Measurements from ENCODE around the gene ZBTB2. TPM values are rescaled to one million over a fixed set of nuclear protein-coding genes. Genes with fewer than 3 reads are reported as not detected.

The ZBTB2 gene
- total and polyA plus RNA-seq, 2 of the 4 experiments (the other 2 are of a cell fraction), result 11.8 to 17.7 TPM

DNA sequence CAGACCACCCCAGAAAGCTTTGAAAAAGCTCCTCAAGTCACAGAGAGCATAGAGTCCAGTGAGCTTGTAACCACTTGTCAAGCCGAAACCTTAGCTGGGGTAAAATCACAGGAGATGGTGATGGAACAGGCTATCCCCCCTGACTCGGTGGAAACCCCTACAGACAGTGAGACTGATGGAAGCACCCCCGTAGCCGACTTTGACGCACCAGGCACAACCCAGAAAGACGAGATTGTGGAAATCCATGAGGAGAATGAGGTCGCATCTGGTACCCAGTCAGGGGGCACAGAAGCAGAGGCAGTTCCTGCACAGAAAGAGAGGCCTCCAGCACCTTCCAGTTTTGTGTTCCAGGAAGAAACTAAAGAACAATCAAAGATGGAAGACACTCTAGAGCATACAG is 39.6 kb downstream of the ZBTB2 start:
- POLR2A ChIA-PET (ENCODE audit: unreplicated experiment), result no interaction called here
- H3K27ac ChIP-seq (ENCODE audit: insufficient read depth, low read length), result no peak overlapping the region
- no peak overlapping the region for H2AK9ac ChIP-seq (replicated peaks; ENCODE audit: low read depth, low read length, poor library complexity)
- H3K79me1 ChIP-seq (ENCODE audit: low read depth in 1 of 2, low read length in 2 of 2), result peaks cover 3 to 6% of the 10 kb centered on the region in 2 experiments; a peak in 3 of 4 replicates
- H3K36me3 ChIP-seq (ENCODE audit: control insufficient read depth, insufficient read depth, low read length), result peaks cover 41% of the 10 kb centered on the region
- ATAC-seq (ENCODE audit: low read depth) (no peak), DNase-seq (no peak)
- H3K9ac ChIP-seq (ENCODE audit: low read depth, low read length), result no peak overlapping the region
- H3K27me3 ChIP-seq (ENCODE audit: control insufficient read depth, insufficient read depth, low read length), result no peaks in the 10 kb centered on the region
- BruUV-seq (replicated peaks), result no TSS peak
- no peak overlapping the region for H3K14ac ChIP-seq (replicated peaks; ENCODE audit: low read depth, low read length)
- H2BK5ac ChIP-seq (ENCODE audit: low read depth, low read length, poor library complexity, severe bottlenecking), result no peak overlapping the region
- CTCF ChIA-PET, result interaction anchor here (1.0 kb wide), 1 partner anchor 337 kb away, joined by 3 read pairs; no protein-coding TSS in a partner anchor
- no peak overlapping the region for H2AFZ ChIP-seq (replicated peaks; ENCODE audit: low read length, poor library complexity)
- no peak overlapping the region for H4K91ac ChIP-seq (ENCODE audit: insufficient read depth, low read depth, low read length)
- no peaks in the 10 kb centered on the region for H3K4me1 ChIP-seq (ENCODE audit: control insufficient read depth, insufficient read depth, low read length)
- H3K23ac ChIP-seq (ENCODE audit: low read depth, low read length), result no peak overlapping the region
- H2BK120ac ChIP-seq (ENCODE audit: low read depth, low read length), result no peak overlapping the region
- H4K8ac ChIP-seq (ENCODE audit: low read depth in 2 of 2, low read length in 2 of 2), result no peak overlapping the region
- WGBS, 2 experiments (ENCODE audit: extremely low coverage in 2 of 2, insufficient read length in 1 of 2), result 100% methylated on average over 3 of the region's 7 CpGs; no CpG with 5 or more reads in 1 of the 2 experiments
- H2BK15ac ChIP-seq (ENCODE audit: low read depth, low read length), result no peak overlapping the region
- no peak for TF ChIP-seq CEBPB (IDR thresholded peaks at IDR 0.05; ENCODE audit: low read depth, low read length)
- TF ChIP-seq RFX5 (IDR thresholded peaks at IDR 0.05; ENCODE audit: low read depth, low read length), result no peak
- TF ChIP-seq CHD1 (IDR thresholded peaks at IDR 0.05; ENCODE audit: low read depth, low read length), result no peak
- no peak for TF ChIP-seq POLR2A (IDR thresholded peaks at IDR 0.05; ENCODE audit: low read depth, low read length)
- no peak for TF ChIP-seq RCOR1 (IDR thresholded peaks at IDR 0.05; ENCODE audit: insufficient replicate concordance, low read length)
- no peak for TF ChIP-seq NFE2L2 (IDR thresholded peaks at IDR 0.05; ENCODE audit: low read depth, low read length)
- TF ChIP-seq BHLHE40 (IDR thresholded peaks at IDR 0.05; ENCODE audit: low read depth, low read length), result no peak
- TF ChIP-seq, protein P1, sequence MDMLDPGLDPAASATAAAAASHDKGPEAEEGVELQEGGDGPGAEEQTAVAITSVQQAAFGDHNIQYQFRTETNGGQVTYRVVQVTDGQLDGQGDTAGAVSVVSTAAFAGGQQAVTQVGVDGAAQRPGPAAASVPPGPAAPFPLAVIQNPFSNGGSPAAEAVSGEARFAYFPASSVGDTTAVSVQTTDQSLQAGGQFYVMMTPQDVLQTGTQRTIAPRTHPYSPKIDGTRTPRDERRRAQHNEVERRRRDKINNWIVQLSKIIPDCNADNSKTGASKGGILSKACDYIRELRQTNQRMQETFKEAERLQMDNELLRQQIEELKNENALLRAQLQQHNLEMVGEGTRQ (IDR thresholded peaks at IDR 0.05; ENCODE audit: low read depth, low read length), result no peak
- no peak for TF ChIP-seq MAZ (IDR thresholded peaks at IDR 0.05; ENCODE audit: borderline replicate concordance, low read depth, low read length)
- TF ChIP-seq MXI1 (IDR thresholded peaks at IDR 0.05; ENCODE audit: borderline replicate concordance, low read depth, low read length), result no peak
- TF ChIP-seq FOS (IDR thresholded peaks at IDR 0.05; ENCODE audit: low read depth, low read length), result no peak
- TF ChIP-seq, protein P2, sequence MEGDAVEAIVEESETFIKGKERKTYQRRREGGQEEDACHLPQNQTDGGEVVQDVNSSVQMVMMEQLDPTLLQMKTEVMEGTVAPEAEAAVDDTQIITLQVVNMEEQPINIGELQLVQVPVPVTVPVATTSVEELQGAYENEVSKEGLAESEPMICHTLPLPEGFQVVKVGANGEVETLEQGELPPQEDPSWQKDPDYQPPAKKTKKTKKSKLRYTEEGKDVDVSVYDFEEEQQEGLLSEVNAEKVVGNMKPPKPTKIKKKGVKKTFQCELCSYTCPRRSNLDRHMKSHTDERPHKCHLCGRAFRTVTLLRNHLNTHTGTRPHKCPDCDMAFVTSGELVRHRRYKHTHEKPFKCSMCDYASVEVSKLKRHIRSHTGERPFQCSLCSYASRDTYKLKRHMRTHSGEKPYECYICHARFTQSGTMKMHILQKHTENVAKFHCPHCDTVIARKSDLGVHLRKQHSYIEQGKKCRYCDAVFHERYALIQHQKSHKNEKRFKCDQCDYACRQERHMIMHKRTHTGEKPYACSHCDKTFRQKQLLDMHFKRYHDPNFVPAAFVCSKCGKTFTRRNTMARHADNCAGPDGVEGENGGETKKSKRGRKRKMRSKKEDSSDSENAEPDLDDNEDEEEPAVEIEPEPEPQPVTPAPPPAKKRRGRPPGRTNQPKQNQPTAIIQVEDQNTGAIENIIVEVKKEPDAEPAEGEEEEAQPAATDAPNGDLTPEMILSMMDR (conservative IDR thresholded peaks at IDR 0.05; ENCODE audit: low read depth, low read length), result no peak
- no peak for TF ChIP-seq SMC3 (IDR thresholded peaks at IDR 0.05; ENCODE audit: low read depth, low read length)
- TF ChIP-seq, protein P3, sequence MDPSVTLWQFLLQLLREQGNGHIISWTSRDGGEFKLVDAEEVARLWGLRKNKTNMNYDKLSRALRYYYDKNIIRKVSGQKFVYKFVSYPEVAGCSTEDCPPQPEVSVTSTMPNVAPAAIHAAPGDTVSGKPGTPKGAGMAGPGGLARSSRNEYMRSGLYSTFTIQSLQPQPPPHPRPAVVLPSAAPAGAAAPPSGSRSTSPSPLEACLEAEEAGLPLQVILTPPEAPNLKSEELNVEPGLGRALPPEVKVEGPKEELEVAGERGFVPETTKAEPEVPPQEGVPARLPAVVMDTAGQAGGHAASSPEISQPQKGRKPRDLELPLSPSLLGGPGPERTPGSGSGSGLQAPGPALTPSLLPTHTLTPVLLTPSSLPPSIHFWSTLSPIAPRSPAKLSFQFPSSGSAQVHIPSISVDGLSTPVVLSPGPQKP (IDR thresholded peaks at IDR 0.05; ENCODE audit: borderline replicate concordance, low read depth, low read length), result no peak
- TF ChIP-seq MAFK (IDR thresholded peaks at IDR 0.05; ENCODE audit: low read depth, low read length), result no peak
- no peak for TF ChIP-seq RAD21 (IDR thresholded peaks at IDR 0.05; ENCODE audit: low read length)
- H3K4me3 ChIP-seq (ENCODE audit: insufficient read depth, low read depth, low read length), result no peak overlapping the region
- no peak overlapping the region for H3K56ac ChIP-seq (ENCODE audit: extremely low read depth, insufficient read depth, low read length)
- no peak overlapping the region for H3K4me2 ChIP-seq (ENCODE audit: low read depth, low read length)
- in situ Hi-C loops (cut with MboI; ENCODE audit: low sequenced_read_pairs) (no loop called here), dilution Hi-C loops (cut with HindIII; ENCODE audit: low sequenced_read_pairs, unreplicated experiment) (no loop called here), intact Hi-C loops (cut with micrococcal nuclease) (no loop called here)
- H4K5ac ChIP-seq (ENCODE audit: low read depth, low read length), result no peak overlapping the region
- H2AK5ac ChIP-seq (ENCODE audit: low read depth, low read length), result no peak overlapping the region
- H3K4ac ChIP-seq (ENCODE audit: low read depth, low read length), result no peak overlapping the region
- H3K9me3 ChIP-seq (ENCODE audit: control insufficient read depth, insufficient read depth, low read length), result no peaks in the 10 kb centered on the region
- no peak overlapping the region for H3K18ac ChIP-seq (ENCODE audit: low read depth, low read length)
- H3K9me1 ChIP-seq (ENCODE audit: insufficient read depth, low read length), result 0 out of 2 replicates have a peak, but pooled peaks cover 6% of the 10 kb centered on the region
- no peak overlapping the region for H2BK20ac ChIP-seq (ENCODE audit: low read depth, low read length)
- H4K20me1 ChIP-seq (ENCODE audit: insufficient read depth, low read length), result no peaks in the 10 kb centered on the region; the same call in 1 of the 2 replicates

Data from IMR-90 (cell line).